ENCODE measurements around the gene PKP4.
"Not testable (repeated sequence)": the region's sequence is repeated elsewhere in the genome, so short reads cannot be mapped to it uniquely, and the experiment has no call there.

The PKP4 gene

GRCh38 chr2:158676696-158677095, 219.9 kb downstream of the PKP4 start:
- Mint-ChIP-seq H3K36me3 (no peaks in the 10 kb centered on the region), H3K27ac (no peak overlapping the region), H3K9me3 (no peaks in the 10 kb centered on the region), H3K27me3 (no peaks in the 10 kb centered on the region), H3K4me1 (no peaks in the 10 kb centered on the region), H3K4me3 (no peak overlapping the region)
- DNase-seq (ENCODE audit: low spot score in 2 of 2) (no peak), ATAC-seq (ENCODE audit: low read depth) (no peak)

DNA sequence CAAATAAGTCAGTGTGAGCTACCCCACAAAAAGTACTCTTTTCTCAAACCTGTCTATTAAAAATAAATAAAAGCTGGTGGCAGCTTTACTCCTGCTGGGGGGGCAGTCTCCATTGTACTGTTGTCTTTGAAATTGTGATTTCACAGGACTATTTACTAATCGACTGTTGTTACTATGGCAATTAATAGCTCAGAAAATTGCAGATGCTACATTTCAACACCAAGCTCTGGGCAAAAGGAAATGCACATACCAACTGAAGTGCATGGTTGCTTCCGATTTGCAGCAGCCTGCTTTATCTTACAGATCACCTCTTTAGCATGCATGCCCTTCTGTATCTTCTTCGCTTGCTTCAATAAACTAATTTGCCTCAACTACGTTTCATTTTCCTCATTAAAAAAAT, 220.8 kb downstream of the PKP4 start:
- Mint-ChIP-seq H3K4me3 (no peak overlapping the region), H3K36me3 (no peaks in the 10 kb centered on the region), H3K27me3 (no peaks in the 10 kb centered on the region), H3K4me1 (no peaks in the 10 kb centered on the region), H3K9me3 (no peaks in the 10 kb centered on the region), H3K27ac (no peak overlapping the region)
- ATAC-seq (ENCODE audit: low read depth) (no peak), DNase-seq (ENCODE audit: low spot score in 2 of 2) (no peak)

- DNase-seq (ENCODE audit: low spot score in 2 of 2) (no peak), ATAC-seq (ENCODE audit: low read depth) (no peak)
- H3K4me1 Mint-ChIP-seq: no peaks in the 10 kb centered on the region
- H3K27ac Mint-ChIP-seq: no peak overlapping the region
- H3K4me3 Mint-ChIP-seq: no peak overlapping the region
- H3K27me3 Mint-ChIP-seq: no peaks in the 10 kb centered on the region
- no peaks in the 10 kb centered on the region for H3K9me3 Mint-ChIP-seq
- H3K36me3 Mint-ChIP-seq: no peaks in the 10 kb centered on the region
Measured at GRCh38 chr2:158681816-158682215, 225.1 kb downstream of the PKP4 start.

- Mint-ChIP-seq H3K4me3 (no peak overlapping the region), H3K27me3 (no peaks in the 10 kb centered on the region), H3K9me3 (no peaks in the 10 kb centered on the region), H3K4me1 (no peaks in the 10 kb centered on the region), H3K36me3 (no peaks in the 10 kb centered on the region), H3K27ac (no peak overlapping the region)
- DNase-seq (ENCODE audit: low spot score in 2 of 2): no peak
- no peak for ATAC-seq (ENCODE audit: low read depth)
Measured at GRCh38 chr2:158685646-158686045, 228.9 kb downstream of the PKP4 start.

GRCh38 chr2:158686210-158686691, 229.5 kb downstream of the PKP4 start:
- ATAC-seq (ENCODE audit: low read depth) (no peak), DNase-seq (ENCODE audit: low spot score in 2 of 2) (no peak)
- no peaks in the 10 kb centered on the region for H3K36me3 Mint-ChIP-seq
- H3K4me3 Mint-ChIP-seq: no peak overlapping the region
- H3K4me1 Mint-ChIP-seq: no peaks in the 10 kb centered on the region
- no peaks in the 10 kb centered on the region for H3K9me3 Mint-ChIP-seq
- no peak overlapping the region for H3K27ac Mint-ChIP-seq
- no peaks in the 10 kb centered on the region for H3K27me3 Mint-ChIP-seq

DNA sequence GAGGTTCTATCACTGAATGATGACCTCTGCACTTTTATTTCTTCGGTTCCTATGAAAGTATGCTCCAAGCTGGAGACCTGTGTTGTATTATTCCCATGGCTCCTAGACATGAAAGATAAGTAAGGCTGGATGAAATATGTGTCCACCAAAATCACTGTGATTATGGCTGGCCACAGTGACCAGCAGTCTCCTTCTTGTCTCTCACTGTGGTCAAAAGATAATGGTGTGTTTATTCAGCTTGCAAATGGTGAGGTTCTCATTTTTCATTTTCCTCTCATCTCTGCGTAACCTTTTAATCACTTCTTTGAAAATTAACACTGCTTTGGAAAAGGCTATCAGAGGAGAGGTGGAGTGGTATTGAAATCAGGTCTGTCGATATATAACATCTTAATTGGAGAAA, 230.6 kb downstream of the PKP4 start:
- no peaks in the 10 kb centered on the region for H3K9me3 Mint-ChIP-seq
- H3K36me3 Mint-ChIP-seq: no peaks in the 10 kb centered on the region
- no peak overlapping the region for H3K27ac Mint-ChIP-seq
- ATAC-seq (ENCODE audit: low read depth) (no peak), DNase-seq (ENCODE audit: low spot score in 2 of 2) (no peak)
- H3K4me1 Mint-ChIP-seq: no peaks in the 10 kb centered on the region
- no peak overlapping the region for H3K4me3 Mint-ChIP-seq
- H3K27me3 Mint-ChIP-seq: no peaks in the 10 kb centered on the region

GRCh38 chr2:158688721-158689120, 232.0 kb downstream of the PKP4 start:
- H3K4me3 Mint-ChIP-seq: no peak overlapping the region

GRCh38 chr2:158689391-158689790, 232.6 kb downstream of the PKP4 start:
- peaks cover 2% of the 10 kb centered on the region for H3K27me3 Mint-ChIP-seq
- no peaks in the 10 kb centered on the region for H3K9me3 Mint-ChIP-seq
- ATAC-seq (ENCODE audit: low read depth) (no peak), DNase-seq (ENCODE audit: low spot score in 2 of 2) (no peak)
- H3K36me3 Mint-ChIP-seq: no peaks in the 10 kb centered on the region
- H3K4me3 Mint-ChIP-seq: no peak overlapping the region
- H3K27ac Mint-ChIP-seq: no peak overlapping the region
- no peaks in the 10 kb centered on the region for H3K4me1 Mint-ChIP-seq

More at GRCh38 chr2:158688721-158689120, 232.0 kb downstream of the PKP4 start:
- Mint-ChIP-seq H3K27me3 (peaks cover under 1% of the 10 kb centered on the region), H3K9me3 (no peaks in the 10 kb centered on the region), H3K27ac (no peak overlapping the region), H3K4me1 (no peaks in the 10 kb centered on the region), H3K36me3 (no peaks in the 10 kb centered on the region)
- DNase-seq (ENCODE audit: low spot score in 2 of 2) (no peak), ATAC-seq (ENCODE audit: low read depth) (no peak)

GRCh38 chr2:158690823-158691222, 234.1 kb downstream of the PKP4 start:
- Mint-ChIP-seq H3K4me3 (no peak overlapping the region), H3K27me3 (peaks cover 2% of the 10 kb centered on the region), H3K4me1 (no peaks in the 10 kb centered on the region), H3K36me3 (no peaks in the 10 kb centered on the region), H3K27ac (no peak overlapping the region), H3K9me3 (no peaks in the 10 kb centered on the region)
- DNase-seq (ENCODE audit: low spot score in 2 of 2): no peak
- ATAC-seq (ENCODE audit: low read depth): no peak

DNA sequence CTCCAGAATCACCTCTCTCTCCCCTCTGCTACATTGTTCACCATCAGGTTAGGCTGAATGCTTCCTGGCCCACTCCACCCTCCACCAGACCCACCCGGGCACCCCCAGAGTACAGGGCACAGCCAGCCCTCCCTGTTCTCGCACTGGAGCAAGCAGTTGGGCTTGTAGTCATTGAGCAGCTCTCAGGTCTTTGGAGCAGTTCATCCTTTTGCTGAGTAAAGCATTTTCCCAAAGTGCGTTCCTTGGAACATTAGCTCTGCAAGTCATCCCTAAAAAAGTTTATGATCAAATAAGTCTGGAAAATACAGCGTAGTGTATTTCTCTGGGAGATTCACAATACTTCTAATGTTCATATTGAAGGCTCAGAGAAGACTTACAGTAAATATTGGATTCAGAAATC, 234.9 kb downstream of the PKP4 start:
- no peaks in the 10 kb centered on the region for H3K4me1 Mint-ChIP-seq

GRCh38 chr2:158692372-158693103, 235.8 kb downstream of the PKP4 start:
- Mint-ChIP-seq H3K36me3 (no peaks in the 10 kb centered on the region), H3K4me1 (no peaks in the 10 kb centered on the region), H3K27ac (no peak overlapping the region), H3K9me3 (peaks cover 3% of the 10 kb centered on the region), H3K4me3 (no peak overlapping the region), H3K27me3 (peaks cover 2% of the 10 kb centered on the region)
- ATAC-seq (ENCODE audit: low read depth) (no peak), DNase-seq (ENCODE audit: low spot score in 2 of 2) (no peak)

More for the DNA sequence above, 234.9 kb downstream of the PKP4 start:
- peaks cover 2% of the 10 kb centered on the region for H3K27me3 Mint-ChIP-seq
- no peaks in the 10 kb centered on the region for H3K36me3 Mint-ChIP-seq
- ATAC-seq (ENCODE audit: low read depth) (no peak), DNase-seq (ENCODE audit: low spot score in 2 of 2) (no peak)
- H3K27ac Mint-ChIP-seq: no peak overlapping the region
- no peak overlapping the region for H3K4me3 Mint-ChIP-seq
- H3K9me3 Mint-ChIP-seq: no peaks in the 10 kb centered on the region

DNA sequence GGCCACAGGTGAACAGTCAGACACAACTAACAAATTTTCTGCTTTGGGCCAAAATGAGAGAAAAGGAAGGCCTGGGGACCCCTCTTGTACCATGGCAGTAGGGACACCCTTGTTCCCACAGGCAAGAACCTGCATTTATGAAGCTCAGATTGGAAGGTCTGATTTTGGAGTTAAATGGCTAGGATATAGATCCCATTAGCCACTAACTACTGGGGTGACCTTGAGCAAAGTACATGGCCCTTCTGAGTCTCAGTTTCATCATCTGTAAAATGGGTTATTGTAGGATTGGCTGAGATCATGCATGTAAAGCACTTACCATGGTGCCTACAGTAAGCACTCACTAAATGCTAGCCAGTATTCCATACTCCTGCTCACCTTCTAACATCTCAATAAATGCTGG, 236.7 kb downstream of the PKP4 start:
- ATAC-seq (ENCODE audit: low read depth) (no peak), DNase-seq (ENCODE audit: low spot score in 2 of 2) (no peak)
- no peaks in the 10 kb centered on the region for H3K36me3 Mint-ChIP-seq
- H3K9me3 Mint-ChIP-seq: peaks cover 5% of the 10 kb centered on the region
- H3K4me3 Mint-ChIP-seq: no peak overlapping the region
- H3K27ac Mint-ChIP-seq: no peak overlapping the region
- no peaks in the 10 kb centered on the region for H3K4me1 Mint-ChIP-seq
- H3K27me3 Mint-ChIP-seq: peaks cover 4% of the 10 kb centered on the region

DNA sequence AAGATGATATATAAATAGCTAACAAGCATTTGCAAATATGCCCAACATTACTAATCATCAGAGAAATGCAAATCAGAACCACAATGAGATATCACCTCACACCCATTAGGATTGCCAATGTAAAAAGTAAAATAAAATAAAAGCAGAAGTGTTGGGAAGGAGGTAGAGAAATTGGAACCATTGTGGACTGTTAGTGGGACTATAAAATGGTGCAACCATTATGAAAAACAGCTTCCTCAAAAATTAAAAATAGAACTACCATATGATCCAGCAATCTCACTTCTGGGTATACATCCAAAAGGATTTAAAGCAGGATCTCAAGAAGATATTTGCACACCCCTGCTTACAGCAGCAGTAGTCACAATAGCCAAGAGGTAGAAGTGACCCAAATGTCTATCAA, 238.6 kb downstream of the PKP4 start:
- no peaks in the 10 kb centered on the region for H3K4me1 Mint-ChIP-seq

DNA sequence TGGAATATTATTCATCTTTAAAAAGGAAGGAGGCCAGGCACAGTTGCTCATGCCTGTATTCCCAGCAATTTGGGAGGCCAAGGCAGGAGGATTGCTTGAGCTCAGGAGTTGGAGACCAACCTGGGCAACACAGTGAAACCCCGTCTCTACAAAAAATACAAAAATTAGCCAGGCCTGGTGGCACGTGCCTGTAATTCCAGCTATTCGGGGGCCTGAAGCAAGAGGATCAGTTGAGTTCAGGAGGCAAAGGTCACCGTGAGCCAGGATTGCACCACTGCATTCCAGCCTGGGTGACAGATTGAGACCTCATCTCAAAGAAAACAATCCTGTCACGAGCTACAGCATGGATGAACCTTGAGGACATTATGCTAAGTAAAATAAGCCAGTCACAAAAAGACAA, 239.0 kb downstream of the PKP4 start:
- not testable (repeated sequence) for H3K27ac Mint-ChIP-seq; H3K4me3 Mint-ChIP-seq; H3K4me1 Mint-ChIP-seq; H3K9me3 Mint-ChIP-seq; H3K36me3 Mint-ChIP-seq; H3K27me3 Mint-ChIP-seq; ATAC-seq (ENCODE audit: low read depth); DNase-seq (ENCODE audit: low spot score in 2 of 2)

More for the DNA sequence above, 238.6 kb downstream of the PKP4 start:
- Mint-ChIP-seq H3K4me3 (no peak overlapping the region), H3K9me3 (peaks cover 5% of the 10 kb centered on the region), H3K27ac (no peak overlapping the region), H3K36me3 (no peaks in the 10 kb centered on the region), H3K27me3 (peaks cover 4% of the 10 kb centered on the region)
- ATAC-seq (ENCODE audit: low read depth) (no peak), DNase-seq (ENCODE audit: low spot score in 2 of 2) (no peak)

DNA sequence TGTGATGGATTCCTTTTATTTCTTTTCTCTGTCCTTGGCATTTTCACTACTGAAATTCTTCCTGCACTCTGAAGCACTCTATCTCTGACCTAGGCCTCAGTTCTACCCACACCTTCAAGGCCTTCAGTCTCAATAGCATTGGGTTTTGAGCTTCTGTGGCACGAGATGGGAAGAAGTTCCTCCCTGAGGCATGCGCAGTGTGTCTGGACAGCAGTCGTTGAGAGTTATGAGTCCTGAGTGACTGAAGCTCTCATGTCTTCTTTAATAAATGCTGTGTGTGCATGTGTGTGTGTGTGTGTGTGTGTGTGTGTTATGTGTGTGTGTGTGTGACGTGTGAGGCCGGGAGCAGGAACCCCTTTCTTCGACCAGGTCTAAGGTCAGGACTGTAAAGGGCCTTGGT, 242.6 kb downstream of the PKP4 start:
- Mint-ChIP-seq H3K4me3 (no peak overlapping the region), H3K36me3 (no peaks in the 10 kb centered on the region), H3K27ac (no peak overlapping the region), H3K9me3 (peaks cover 5% of the 10 kb centered on the region), H3K27me3 (peaks cover 2% of the 10 kb centered on the region), H3K4me1 (no peaks in the 10 kb centered on the region)
- ATAC-seq (ENCODE audit: low read depth) (no peak), DNase-seq (ENCODE audit: low spot score in 2 of 2) (no peak)
